Measurements from ENCODE around the gene RPS25. TPM values are rescaled to one million over a fixed set of nuclear protein-coding genes. Genes with fewer than 3 reads are reported as not detected.

RPS25 gene
- total RNA-seq, 4 donors from 2014 or later, result 220 to 1,105 (median 540) TPM

GRCh38 chr11:119029340-119030028, 11.3 kb upstream of the RPS25 start:
- in situ Hi-C loops (cut with MboI; ENCODE audit: low pct_ligation_motif_present in 1 of 4, low pct_unique_long_range_greater_than_20kb in 1 of 4, low sequenced_read_pairs in 3 of 4), result no loop called here
- Histone ChIP-seq H3K9me3 (no peaks in the 10 kb centered on the region), H3K27ac (peak overlapping the region; percentile 85 to 92 (median 88)), H3K4me1 (peaks cover 7 to 47% (median 33%) of the 10 kb centered on the region in 4 donors), H3K4me3 (peak overlapping the region in 3 of 4 donors; percentile 67 to 82 (median 70)), H3K36me3 (peaks cover 0 to 7% (median 0%) of the 10 kb centered on the region in 4 donors), H3K27me3 (no peaks in the 10 kb centered on the region)
- intact Hi-C loops (cut with DNase I; ENCODE audit: low total_unique reads), result no loop called here
- TF ChIP-seq POLR2A (IDR thresholded peaks at IDR 0.05) (peak; percentile 81), EP300 (IDR thresholded peaks at IDR 0.05; ENCODE audit: low read depth) (no peak), POLR2AphosphoS5 (IDR thresholded peaks at IDR 0.05) (peak; percentile 75 to 78 (median 77))
- WGBS, 2 donors (ENCODE audit: low coverage in 1 of 2), result 31 to 35% methylated on average over 3 to 10 of the region's 10 CpGs
- DNase-seq, result peak; percentile 87

GRCh38 chr11:119029069-119029339, 10.9 kb upstream of the RPS25 start:
- H3K36me3 ChIP-seq, result peaks cover 0 to 10% (median 0%) of the 10 kb centered on the region in 4 donors
- peaks cover 7 to 52% (median 35%) of the 10 kb centered on the region in 4 donors for H3K4me1 ChIP-seq
- in situ Hi-C loops (cut with MboI; ENCODE audit: low pct_ligation_motif_present in 1 of 4, low pct_unique_long_range_greater_than_20kb in 1 of 4, low sequenced_read_pairs in 3 of 4) (no loop called here), intact Hi-C loops (cut with DNase I; ENCODE audit: low total_unique reads) (no loop called here)
- no peak for DNase-seq
- no peaks in the 10 kb centered on the region for H3K9me3 ChIP-seq
- no peaks in the 10 kb centered on the region for H3K27me3 ChIP-seq
- no peak for TF ChIP-seq EP300 (IDR thresholded peaks at IDR 0.05; ENCODE audit: low read depth)
- no peak for TF ChIP-seq CTCF (IDR thresholded peaks at IDR 0.05)
- TF ChIP-seq POLR2A (IDR thresholded peaks at IDR 0.05), result no peak
- no peak for TF ChIP-seq POLR2AphosphoS5 (IDR thresholded peaks at IDR 0.05)
- H3K27ac ChIP-seq, result peak overlapping the region; percentile 85 to 92 (median 88)
- peak overlapping the region in 2 of 4 donors; percentile 70 to 82 for H3K4me3 ChIP-seq
- WGBS, 2 donors (ENCODE audit: low coverage in 1 of 2), result 31% methylated on average over 1 of the region's 1 CpG; no CpG with 5 or more reads in 1 of the 2 donors

- H3K4me1 ChIP-seq, result peaks cover 7 to 52% (median 35%) of the 10 kb centered on the region in 4 donors
- intact Hi-C loops (cut with DNase I; ENCODE audit: low total_unique reads) (no loop called here), in situ Hi-C loops (cut with MboI; ENCODE audit: low pct_ligation_motif_present in 1 of 4, low pct_unique_long_range_greater_than_20kb in 1 of 4, low sequenced_read_pairs in 3 of 4) (no loop called here)
- H3K9me3 ChIP-seq, result no peaks in the 10 kb centered on the region
- peak overlapping the region; percentile 85 to 92 (median 88) for H3K27ac ChIP-seq
- 0 to 48% methylated on average over 1 to 9 of the region's 9 CpGs for WGBS, 2 donors (ENCODE audit: low coverage in 1 of 2)
- H3K27me3 ChIP-seq, result no peaks in the 10 kb centered on the region
- peak overlapping the region in 2 of 4 donors; percentile 70 to 82 for H3K4me3 ChIP-seq
- H3K36me3 ChIP-seq, result peaks cover 0 to 10% (median 0%) of the 10 kb centered on the region in 4 donors
- DNase-seq, result no peak
- no peak for TF ChIP-seq POLR2AphosphoS5 (IDR thresholded peaks at IDR 0.05)
- TF ChIP-seq CTCF (IDR thresholded peaks at IDR 0.05), result no peak
- TF ChIP-seq EP300 (IDR thresholded peaks at IDR 0.05; ENCODE audit: low read depth), result no peak
- no peak for TF ChIP-seq POLR2A (IDR thresholded peaks at IDR 0.05)
Measured at GRCh38 chr11:119028346-119029068, 10.4 kb upstream of the RPS25 start.

GRCh38 chr11:119027561-119028345, 9.6 kb upstream of the RPS25 start:
- Histone ChIP-seq H3K36me3 (peaks cover 0 to 10% (median 0%) of the 10 kb centered on the region in 4 donors), H3K27ac (peak overlapping the region; percentile 49 to 92 (median 86)), H3K9me3 (no peaks in the 10 kb centered on the region), H3K4me1 (peaks cover 7 to 56% (median 35%) of the 10 kb centered on the region in 4 donors), H3K4me3 (peak overlapping the region in 2 of 4 donors; percentile 70 to 82), H3K27me3 (no peaks in the 10 kb centered on the region)
- no peak for DNase-seq
- intact Hi-C loops (cut with DNase I; ENCODE audit: low total_unique reads) (no loop called here), in situ Hi-C loops (cut with MboI; ENCODE audit: low pct_ligation_motif_present in 1 of 4, low pct_unique_long_range_greater_than_20kb in 1 of 4, low sequenced_read_pairs in 3 of 4) (no loop called here)
- WGBS, 2 donors (ENCODE audit: low coverage in 1 of 2), result 96% methylated on average over 8 of the region's 9 CpGs; no CpG with 5 or more reads in 1 of the 2 donors
- TF ChIP-seq CTCF (IDR thresholded peaks at IDR 0.05) (no peak), EP300 (IDR thresholded peaks at IDR 0.05; ENCODE audit: low read depth) (no peak), POLR2A (IDR thresholded peaks at IDR 0.05) (no peak), POLR2AphosphoS5 (IDR thresholded peaks at IDR 0.05) (no peak)
